Neural cell (in vitro differentiated cells): Measurements from ENCODE around the gene IFIT1B. TPM values are rescaled to one million over a fixed set of nuclear protein-coding genes. Genes with fewer than 3 reads are reported as not detected.

ENCODE experiments used
- H2AFZ ChIP-seq: fragments of 200-600, 300-800 bp; sonication (generic), shearing (Covaris generic); 2 replicates; pipeline ENCODE4 v1.6.0; 2014; ENCODE audit warnings: low read depth, mild to moderate bottlenecking, antibody characterized with exemption, low read length, moderate library complexity
- H3F3A ChIP-seq: fragments of 200-600 bp; shearing (Covaris generic); 2 replicates; pipeline ENCODE4 v1.6.1; 2016; ENCODE audit warnings: mild to moderate bottlenecking, moderate library complexity, mixed read lengths, antibody characterized with exemption, low read length; ENCODE audit not compliant: insufficient read depth, poor library complexity, severe bottlenecking
- H3K27ac ChIP-seq: fragments of 200-600, 300-800 bp; sonication (generic), shearing (Covaris generic); 2 replicates; pipeline ENCODE4 v1.5.1; 2014; ENCODE audit warnings: mild to moderate bottlenecking, low read length, moderate library complexity
- H3K27me3 ChIP-seq: fragments of 300-800, 200-600 bp; sonication (generic), shearing (Covaris generic); 2 replicates; pipeline ENCODE4 v1.6.0; 2014; ENCODE audit warnings: mild to moderate bottlenecking, low read depth, low read length, moderate library complexity; ENCODE audit not compliant: insufficient read depth
- H3K36me3 ChIP-seq: fragments of 300-800, 200-600 bp; sonication (generic), shearing (Covaris generic); 2 replicates; pipeline ENCODE4 v1.5.1; 2014; ENCODE audit warnings: mild to moderate bottlenecking, antibody characterized with exemption, low read length, moderate library complexity; ENCODE audit not compliant: insufficient read depth
- H3K4me2 ChIP-seq: fragments of 300-800, 200-600 bp; sonication (generic), shearing (Covaris generic); 2 replicates; pipeline ENCODE4 v1.6.0; 2014; ENCODE audit warnings: mild to moderate bottlenecking, low read length
- H3K4me3 ChIP-seq: fragments of 300-800, 200-600 bp; sonication (generic), shearing (Covaris generic); 2 replicates; pipeline ENCODE4 v1.5.1; 2014; ENCODE audit warnings: mild to moderate bottlenecking, low read length, moderate library complexity
- H3K79me2 ChIP-seq: fragments of 200-600 bp; shearing (Covaris generic); replicated peaks from 2 replicates; pipeline ENCODE4 v1.6.0; 2014; ENCODE audit warnings: mild to moderate bottlenecking, low read length, moderate library complexity; ENCODE audit not compliant: insufficient read depth
- H3K9ac ChIP-seq: fragments of 300-800, 200-600 bp; sonication (generic), shearing (Covaris generic); 2 replicates; pipeline ENCODE4 v1.6.1; 2016; ENCODE audit warnings: mild to moderate bottlenecking, low read length, mixed read lengths
- H3K9me2 ChIP-seq: fragments of 200-600 bp; shearing (Covaris generic); 2 replicates; pipeline ENCODE4 v1.6.1; 2016; ENCODE audit warnings: mild to moderate bottlenecking, low read length, mixed read lengths; ENCODE audit not compliant: insufficient read depth
- H3K9me3 ChIP-seq: fragments of 200-600, 300-800 bp; sonication (generic), shearing (Covaris generic); 2 replicates; pipeline ENCODE4 v1.6.1; 2016; ENCODE audit warnings: mild to moderate bottlenecking, mixed run types, low read length, moderate library complexity, mixed read lengths
- H4K20me1 ChIP-seq: fragments of 200-600 bp; shearing (Covaris generic); 2 replicates; pipeline ENCODE4 v1.6.1; 2016; ENCODE audit warnings: mild to moderate bottlenecking, mixed run types; ENCODE audit not compliant: insufficient read depth
- EP300 ChIP-seq: fragments of 450-650 bp; conservative IDR thresholded peaks from 2 replicates; pipeline ENCODE4 v1.6.1; 2014; ENCODE audit warnings: antibody characterized with exemption, mild to moderate bottlenecking, moderate library complexity; ENCODE audit not compliant: poor library complexity, severe bottlenecking
- EZH2 ChIP-seq: fragments of 200-600, 300-800 bp; shearing (Covaris generic), sonication (generic); IDR thresholded peaks from 2 replicates; pipeline ENCODE4 v1.6.1; 2014; ENCODE audit warnings: antibody characterized with exemption, low read length, borderline replicate concordance, mild to moderate bottlenecking; ENCODE audit not compliant: insufficient read depth, poor library complexity, severe bottlenecking
- MXI1 ChIP-seq: fragments of 450-650 bp; conservative IDR thresholded peaks from 2 replicates; pipeline ENCODE4 v1.6.1; 2014; ENCODE audit warnings: antibody characterized with exemption, mild to moderate bottlenecking; ENCODE audit not compliant: poor library complexity, severe bottlenecking
- POLR2AphosphoS5 ChIP-seq: IDR thresholded peaks from 2 replicates; pipeline ENCODE4 v1.6.1; 2012
- RAD21 ChIP-seq: fragments of 450-650 bp; conservative IDR thresholded peaks from 2 replicates; pipeline ENCODE4 v1.6.1; 2014; ENCODE audit warnings: antibody characterized with exemption, mild to moderate bottlenecking, moderate library complexity
- SMC3 ChIP-seq: fragments of 450-650 bp; conservative IDR thresholded peaks from 2 replicates; pipeline ENCODE4 v1.6.1; 2014; ENCODE audit warnings: antibody characterized with exemption, mild to moderate bottlenecking, moderate library complexity; ENCODE audit not compliant: poor library complexity
- TAF1 ChIP-seq: IDR thresholded peaks from 2 replicates; pipeline ENCODE4 v1.6.1; 2012; ENCODE audit warnings: low read depth
- polyA plus RNA-seq: library from polyadenylated mRNA; depleted of rRNA; stranded (reverse); fragments of >200 nt; gene quantifications from 2 replicates; pipeline ENCODE4 v1.2.3, GENCODE V29; 2014
- TF ChIP-seq, protein P1 (sequence below): fragments of 450-650 bp; IDR thresholded peaks from 2 replicates; pipeline ENCODE4 v1.5.1; 2014; ENCODE audit warnings: antibody characterized with exemption, mild to moderate bottlenecking, moderate library complexity; ENCODE audit not compliant: poor library complexity, severe bottlenecking
- TF ChIP-seq, protein P2 (sequence below): IDR thresholded peaks from 2 replicates; pipeline ENCODE4 v1.6.1; 2012; ENCODE audit warnings: borderline replicate concordance

The IFIT1B gene
- polyA plus RNA-seq, 1 donor from 2014 or later: not detected

DNA sequence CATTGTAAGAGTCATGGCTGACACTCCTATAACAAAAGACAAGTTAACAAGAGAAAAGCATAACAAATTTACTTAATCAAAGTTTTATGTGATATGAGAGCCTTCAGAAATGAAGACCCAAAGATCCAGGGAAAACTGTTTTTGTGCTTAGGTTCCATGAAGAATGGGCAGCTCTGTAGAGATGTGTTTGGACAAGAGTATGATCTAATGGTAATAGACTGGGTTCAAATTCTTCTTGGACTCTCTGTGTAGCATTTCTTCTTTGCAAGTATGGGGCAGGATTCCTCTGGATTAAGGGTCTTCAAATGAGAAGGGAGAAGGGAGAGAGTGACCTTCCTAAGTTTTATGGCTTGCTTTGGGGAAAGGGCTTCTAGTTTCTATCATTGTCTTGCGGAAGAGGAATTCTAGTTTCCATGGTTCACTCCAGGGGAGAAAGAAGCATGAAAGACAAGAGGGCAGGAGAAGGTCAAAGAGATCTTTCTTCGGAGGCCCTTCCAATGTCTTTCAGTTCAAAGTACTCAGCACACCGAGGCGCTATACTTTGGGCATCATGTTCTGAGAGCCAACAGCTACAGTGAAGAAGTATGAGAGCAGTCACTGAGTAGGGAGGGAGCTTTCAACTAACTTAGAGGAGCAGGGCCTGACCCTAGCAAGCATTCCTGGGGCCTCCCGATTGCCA is 34.6 kb upstream of the IFIT1B start:
- peak overlapping the region; percentile 93 for H3K27ac ChIP-seq
- H3K9ac ChIP-seq: peak overlapping the region; percentile 63
- H3F3A ChIP-seq: peaks cover 3% of the 10 kb centered on the region
- H3K27me3 ChIP-seq: no peaks in the 10 kb centered on the region
- peak overlapping the region; percentile 64 for H3K4me3 ChIP-seq
- no peaks in the 10 kb centered on the region for H4K20me1 ChIP-seq
- TF ChIP-seq EP300 (no peak), EZH2 (no peak), MXI1 (no peak), POLR2AphosphoS5 (no peak), RAD21 (no peak), TAF1 (no peak), SMC3 (no peak)
- TF ChIP-seq, protein P1, sequence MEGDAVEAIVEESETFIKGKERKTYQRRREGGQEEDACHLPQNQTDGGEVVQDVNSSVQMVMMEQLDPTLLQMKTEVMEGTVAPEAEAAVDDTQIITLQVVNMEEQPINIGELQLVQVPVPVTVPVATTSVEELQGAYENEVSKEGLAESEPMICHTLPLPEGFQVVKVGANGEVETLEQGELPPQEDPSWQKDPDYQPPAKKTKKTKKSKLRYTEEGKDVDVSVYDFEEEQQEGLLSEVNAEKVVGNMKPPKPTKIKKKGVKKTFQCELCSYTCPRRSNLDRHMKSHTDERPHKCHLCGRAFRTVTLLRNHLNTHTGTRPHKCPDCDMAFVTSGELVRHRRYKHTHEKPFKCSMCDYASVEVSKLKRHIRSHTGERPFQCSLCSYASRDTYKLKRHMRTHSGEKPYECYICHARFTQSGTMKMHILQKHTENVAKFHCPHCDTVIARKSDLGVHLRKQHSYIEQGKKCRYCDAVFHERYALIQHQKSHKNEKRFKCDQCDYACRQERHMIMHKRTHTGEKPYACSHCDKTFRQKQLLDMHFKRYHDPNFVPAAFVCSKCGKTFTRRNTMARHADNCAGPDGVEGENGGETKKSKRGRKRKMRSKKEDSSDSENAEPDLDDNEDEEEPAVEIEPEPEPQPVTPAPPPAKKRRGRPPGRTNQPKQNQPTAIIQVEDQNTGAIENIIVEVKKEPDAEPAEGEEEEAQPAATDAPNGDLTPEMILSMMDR: no peak
- TF ChIP-seq, protein P2, sequence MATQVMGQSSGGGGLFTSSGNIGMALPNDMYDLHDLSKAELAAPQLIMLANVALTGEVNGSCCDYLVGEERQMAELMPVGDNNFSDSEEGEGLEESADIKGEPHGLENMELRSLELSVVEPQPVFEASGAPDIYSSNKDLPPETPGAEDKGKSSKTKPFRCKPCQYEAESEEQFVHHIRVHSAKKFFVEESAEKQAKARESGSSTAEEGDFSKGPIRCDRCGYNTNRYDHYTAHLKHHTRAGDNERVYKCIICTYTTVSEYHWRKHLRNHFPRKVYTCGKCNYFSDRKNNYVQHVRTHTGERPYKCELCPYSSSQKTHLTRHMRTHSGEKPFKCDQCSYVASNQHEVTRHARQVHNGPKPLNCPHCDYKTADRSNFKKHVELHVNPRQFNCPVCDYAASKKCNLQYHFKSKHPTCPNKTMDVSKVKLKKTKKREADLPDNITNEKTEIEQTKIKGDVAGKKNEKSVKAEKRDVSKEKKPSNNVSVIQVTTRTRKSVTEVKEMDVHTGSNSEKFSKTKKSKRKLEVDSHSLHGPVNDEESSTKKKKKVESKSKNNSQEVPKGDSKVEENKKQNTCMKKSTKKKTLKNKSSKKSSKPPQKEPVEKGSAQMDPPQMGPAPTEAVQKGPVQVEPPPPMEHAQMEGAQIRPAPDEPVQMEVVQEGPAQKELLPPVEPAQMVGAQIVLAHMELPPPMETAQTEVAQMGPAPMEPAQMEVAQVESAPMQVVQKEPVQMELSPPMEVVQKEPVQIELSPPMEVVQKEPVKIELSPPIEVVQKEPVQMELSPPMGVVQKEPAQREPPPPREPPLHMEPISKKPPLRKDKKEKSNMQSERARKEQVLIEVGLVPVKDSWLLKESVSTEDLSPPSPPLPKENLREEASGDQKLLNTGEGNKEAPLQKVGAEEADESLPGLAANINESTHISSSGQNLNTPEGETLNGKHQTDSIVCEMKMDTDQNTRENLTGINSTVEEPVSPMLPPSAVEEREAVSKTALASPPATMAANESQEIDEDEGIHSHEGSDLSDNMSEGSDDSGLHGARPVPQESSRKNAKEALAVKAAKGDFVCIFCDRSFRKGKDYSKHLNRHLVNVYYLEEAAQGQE: no peak
- H2AFZ ChIP-seq: peak overlapping the region; percentile 71
- H3K79me2 ChIP-seq: no peaks in the 10 kb centered on the region
- no peaks in the 10 kb centered on the region for H3K9me2 ChIP-seq
- H3K4me2 ChIP-seq: peak overlapping the region; percentile 71
- H3K9me3 ChIP-seq: no peaks in the 10 kb centered on the region
- no peaks in the 10 kb centered on the region for H3K36me3 ChIP-seq

DNA sequence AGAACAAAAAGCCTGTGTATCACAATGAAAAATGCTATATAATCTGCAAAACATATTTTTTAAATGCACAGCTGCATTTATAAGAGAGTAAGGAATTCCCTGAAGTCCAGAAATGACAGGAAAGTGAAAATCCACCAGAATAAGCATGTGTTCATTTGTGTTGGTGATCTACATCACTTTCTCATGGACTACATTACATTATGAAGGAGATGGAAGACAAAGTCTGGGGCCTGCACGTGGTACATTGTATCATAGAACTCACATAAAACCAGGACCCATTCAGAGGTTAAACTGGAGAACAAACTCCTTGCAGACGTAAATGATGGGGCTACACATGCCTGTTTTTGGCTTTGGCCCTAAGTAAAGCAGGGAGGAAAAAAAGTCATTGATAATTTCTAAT is 33.7 kb upstream of the IFIT1B start:
- H3K9me3 ChIP-seq: no peaks in the 10 kb centered on the region
- peak overlapping the region; percentile 71 for H3K4me2 ChIP-seq
- H3K27me3 ChIP-seq: no peaks in the 10 kb centered on the region
- H3F3A ChIP-seq: peaks cover 3% of the 10 kb centered on the region
- no peak overlapping the region for H3K9ac ChIP-seq
- no peaks in the 10 kb centered on the region for H3K79me2 ChIP-seq
- no peak for TF ChIP-seq POLR2AphosphoS5
- TF ChIP-seq MXI1: no peak
- TF ChIP-seq, protein P2: no peak
- no peak for TF ChIP-seq EZH2
- TF ChIP-seq, protein P1: no peak
- H2AFZ ChIP-seq: no peak overlapping the region
- H3K36me3 ChIP-seq: no peaks in the 10 kb centered on the region
- H3K4me3 ChIP-seq: peak overlapping the region; percentile 64
- no peaks in the 10 kb centered on the region for H4K20me1 ChIP-seq
- H3K27ac ChIP-seq: no peak overlapping the region
- H3K9me2 ChIP-seq: no peaks in the 10 kb centered on the region
